ENCODE measurements around the gene NOC2L. TPM values are rescaled to one million over a fixed set of nuclear protein-coding genes. Genes with fewer than 3 reads are reported as not detected.

Gene NOC2L
- total RNA-seq, 1 experiment from 2014 or later: 93.4 TPM

DNA sequence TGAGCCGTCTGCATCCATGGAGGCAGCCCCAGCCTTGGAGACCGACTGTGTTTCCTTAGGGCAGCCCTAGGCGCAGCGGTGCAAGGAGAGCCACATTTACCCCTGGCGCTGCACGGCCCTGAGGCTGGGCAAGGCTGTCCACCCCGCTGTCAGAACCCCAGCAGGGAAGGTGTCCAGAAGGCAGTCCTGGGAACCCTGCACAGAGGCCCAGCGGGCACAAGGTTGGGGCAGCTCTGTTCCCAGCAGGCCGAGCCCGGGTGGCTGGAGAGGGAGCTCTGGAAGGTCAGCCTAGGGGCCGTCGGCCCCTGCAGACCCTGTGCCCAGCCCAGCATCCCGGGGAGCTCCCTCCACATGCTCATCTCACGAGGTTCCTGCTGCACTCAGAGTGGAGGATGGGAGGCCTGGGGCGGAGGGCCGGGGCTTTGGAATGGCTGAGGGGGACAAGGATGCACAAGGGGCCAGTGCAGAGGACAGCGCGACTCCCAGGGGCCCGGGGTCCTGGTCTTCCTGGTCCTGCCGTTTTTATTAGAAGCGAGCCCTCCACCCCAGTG is 55.3 kb downstream of the NOC2L start:
- Histone ChIP-seq H3K9me3 (no peaks in the 10 kb centered on the region), H3K36me3 (ENCODE audit: control insufficient read depth, insufficient read depth, low read length) (no peaks in the 10 kb centered on the region), H3K4me3 (ENCODE audit: low read depth, low read length) (peak overlapping the region; percentile 35; the same call in 1 of the 2 replicates), H3K27me3 (replicated peaks; ENCODE audit: control insufficient read depth, insufficient read depth, low read length) (no peaks in the 10 kb centered on the region), H3K4me1 (no peaks in the 10 kb centered on the region)
- Mint-ChIP-seq H3K4me3 (ENCODE audit: unreplicated experiment) (peak overlapping the region; percentile 72), H3K9me3 (ENCODE audit: unreplicated experiment) (no peaks in the 10 kb centered on the region), H3K36me3 (ENCODE audit: insufficient read depth, unreplicated experiment) (no peaks in the 10 kb centered on the region), H3K4me1 (ENCODE audit: low read depth, unreplicated experiment) (no peaks in the 10 kb centered on the region), H3K27ac (ENCODE audit: unreplicated experiment) (no peak overlapping the region), H3K27me3 (ENCODE audit: insufficient read depth, unreplicated experiment) (no peaks in the 10 kb centered on the region)
- CTCF ChIA-PET: interaction anchor here (1.0 kb wide), 1 partner anchor 34 kb away, joined by 3 read pairs; no protein-coding TSS in a partner anchor
- no peak for DNase-seq
- BruUV-seq (replicated peaks): no TSS peak
- POLR2A ChIA-PET: no interaction called here
- TF ChIP-seq, protein P1, sequence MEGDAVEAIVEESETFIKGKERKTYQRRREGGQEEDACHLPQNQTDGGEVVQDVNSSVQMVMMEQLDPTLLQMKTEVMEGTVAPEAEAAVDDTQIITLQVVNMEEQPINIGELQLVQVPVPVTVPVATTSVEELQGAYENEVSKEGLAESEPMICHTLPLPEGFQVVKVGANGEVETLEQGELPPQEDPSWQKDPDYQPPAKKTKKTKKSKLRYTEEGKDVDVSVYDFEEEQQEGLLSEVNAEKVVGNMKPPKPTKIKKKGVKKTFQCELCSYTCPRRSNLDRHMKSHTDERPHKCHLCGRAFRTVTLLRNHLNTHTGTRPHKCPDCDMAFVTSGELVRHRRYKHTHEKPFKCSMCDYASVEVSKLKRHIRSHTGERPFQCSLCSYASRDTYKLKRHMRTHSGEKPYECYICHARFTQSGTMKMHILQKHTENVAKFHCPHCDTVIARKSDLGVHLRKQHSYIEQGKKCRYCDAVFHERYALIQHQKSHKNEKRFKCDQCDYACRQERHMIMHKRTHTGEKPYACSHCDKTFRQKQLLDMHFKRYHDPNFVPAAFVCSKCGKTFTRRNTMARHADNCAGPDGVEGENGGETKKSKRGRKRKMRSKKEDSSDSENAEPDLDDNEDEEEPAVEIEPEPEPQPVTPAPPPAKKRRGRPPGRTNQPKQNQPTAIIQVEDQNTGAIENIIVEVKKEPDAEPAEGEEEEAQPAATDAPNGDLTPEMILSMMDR (IDR thresholded peaks at IDR 0.05; ENCODE audit: insufficient read depth in 1 of 2, low read depth in 1 of 2, low read length in 1 of 2, severe bottlenecking in 1 of 2, unreplicated experiment in 1 of 2): no peak
- intact Hi-C loops (cut with micrococcal nuclease; ENCODE audit: unreplicated experiment): loop anchor here (5.0 kb wide), 1 partner anchor 34 kb away; no protein-coding TSS in a partner anchor

DNA sequence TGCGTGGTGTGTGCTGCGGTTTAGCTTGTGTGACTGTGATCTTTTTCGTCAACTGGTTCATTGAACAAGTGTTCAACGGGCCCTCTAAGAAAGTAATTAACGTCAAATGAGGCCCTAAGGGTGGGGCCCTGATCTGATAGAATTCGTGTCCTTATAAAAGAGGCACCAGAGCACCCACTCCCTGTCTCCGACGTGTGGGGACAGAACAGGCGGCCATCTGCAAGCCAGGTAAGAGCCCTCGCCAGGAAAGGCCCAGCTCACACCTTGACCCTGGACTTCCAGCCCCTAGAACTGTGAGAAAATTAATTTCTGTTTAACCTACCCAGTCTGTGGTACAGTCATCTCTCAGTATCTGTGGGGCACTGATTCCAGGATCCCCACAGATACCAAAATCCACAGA is 55.8 kb downstream of the NOC2L start:
- no peaks in the 10 kb centered on the region for H3K4me1 Mint-ChIP-seq (ENCODE audit: low read depth, unreplicated experiment)
- intact Hi-C loops (cut with micrococcal nuclease; ENCODE audit: unreplicated experiment): loop anchor here (5.0 kb wide), 1 partner anchor 34 kb away; no protein-coding TSS in a partner anchor
- H3K27ac Mint-ChIP-seq (ENCODE audit: unreplicated experiment): no peak overlapping the region
- POLR2A ChIA-PET: no interaction called here
- Histone ChIP-seq H3K4me3 (ENCODE audit: low read depth, low read length) (no peak overlapping the region), H3K9me3 (no peaks in the 10 kb centered on the region), H3K36me3 (ENCODE audit: control insufficient read depth, insufficient read depth, low read length) (no peaks in the 10 kb centered on the region), H3K27me3 (replicated peaks; ENCODE audit: control insufficient read depth, insufficient read depth, low read length) (no peaks in the 10 kb centered on the region), H3K4me1 (no peaks in the 10 kb centered on the region)
- H3K9me3 Mint-ChIP-seq (ENCODE audit: unreplicated experiment): no peaks in the 10 kb centered on the region
- CTCF ChIA-PET: interaction anchor here (1.0 kb wide), 1 partner anchor 35 kb away, joined by 3 read pairs; no protein-coding TSS in a partner anchor
- H3K36me3 Mint-ChIP-seq (ENCODE audit: insufficient read depth, unreplicated experiment): no peaks in the 10 kb centered on the region
- TF ChIP-seq, protein P1 (IDR thresholded peaks at IDR 0.05; ENCODE audit: insufficient read depth in 1 of 2, low read depth in 1 of 2, low read length in 1 of 2, severe bottlenecking in 1 of 2, unreplicated experiment in 1 of 2): no peak
- no TSS peak for BruUV-seq (replicated peaks)
- H3K27me3 Mint-ChIP-seq (ENCODE audit: insufficient read depth, unreplicated experiment): no peaks in the 10 kb centered on the region
- DNase-seq: no peak
- H3K4me3 Mint-ChIP-seq (ENCODE audit: unreplicated experiment): peak overlapping the region; percentile 16

DNA sequence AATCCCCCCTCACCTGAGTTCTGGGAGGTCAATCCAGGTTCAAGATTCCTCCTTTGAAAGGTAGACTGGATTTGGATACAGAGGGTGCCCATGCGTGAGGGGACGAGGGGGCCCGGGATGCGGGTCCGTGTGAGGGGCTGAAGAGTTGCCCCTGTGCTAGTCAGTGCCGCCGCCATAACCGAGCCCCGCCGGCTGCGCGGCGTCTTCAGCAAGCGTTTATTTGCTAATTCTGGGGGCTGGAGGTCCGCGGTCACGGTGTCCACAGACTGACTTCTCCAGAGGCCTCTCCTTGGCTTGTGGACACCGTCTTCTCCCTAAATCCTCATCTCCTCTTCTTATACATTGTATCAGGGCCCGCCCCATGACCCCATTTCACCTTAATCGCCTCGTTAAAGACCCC is 56.3 kb downstream of the NOC2L start:
- Mint-ChIP-seq H3K4me3 (ENCODE audit: unreplicated experiment) (no peak overlapping the region), H3K9me3 (ENCODE audit: unreplicated experiment) (no peaks in the 10 kb centered on the region), H3K4me1 (ENCODE audit: low read depth, unreplicated experiment) (no peaks in the 10 kb centered on the region), H3K27me3 (ENCODE audit: insufficient read depth, unreplicated experiment) (peaks cover 3% of the 10 kb centered on the region), H3K36me3 (ENCODE audit: insufficient read depth, unreplicated experiment) (no peaks in the 10 kb centered on the region), H3K27ac (ENCODE audit: unreplicated experiment) (no peak overlapping the region)
- no peaks in the 10 kb centered on the region for H3K9me3 ChIP-seq
- BruUV-seq (replicated peaks): no TSS peak
- no peaks in the 10 kb centered on the region for H3K27me3 ChIP-seq (replicated peaks; ENCODE audit: control insufficient read depth, insufficient read depth, low read length)
- no peak for DNase-seq
- TF ChIP-seq, protein P1 (IDR thresholded peaks at IDR 0.05; ENCODE audit: insufficient read depth in 1 of 2, low read depth in 1 of 2, low read length in 1 of 2, severe bottlenecking in 1 of 2, unreplicated experiment in 1 of 2): no peak
- H3K4me3 ChIP-seq (ENCODE audit: low read depth, low read length): no peak overlapping the region
- intact Hi-C loops (cut with micrococcal nuclease; ENCODE audit: unreplicated experiment): loop anchor here (5.0 kb wide), 1 partner anchor 34 kb away; no protein-coding TSS in a partner anchor
- CTCF ChIA-PET: interaction anchor here (1.0 kb wide), 1 partner anchor 35 kb away, joined by 3 read pairs; no protein-coding TSS in a partner anchor
- no peaks in the 10 kb centered on the region for H3K4me1 ChIP-seq
- POLR2A ChIA-PET: no interaction called here
- no peaks in the 10 kb centered on the region for H3K36me3 ChIP-seq (ENCODE audit: control insufficient read depth, insufficient read depth, low read length)
